ENCODE data around the gene UQCR10. TPM values are rescaled to one million over a fixed set of nuclear protein-coding genes. Genes with fewer than 3 reads are reported as not detected.

UQCR10 gene
- total and polyA plus RNA-seq, 2 of the 4 experiments (the other 2 are of a cell fraction) = 103 to 260 TPM

- H3K4me1 ChIP-seq (ENCODE audit: control insufficient read depth, insufficient read depth, low read length) = no peaks in the 10 kb centered on the region; the same call in 1 of the 2 replicates
- no peak overlapping the region for H3K27ac ChIP-seq (ENCODE audit: insufficient read depth, low read length)
- H3K4me3 ChIP-seq (ENCODE audit: insufficient read depth, low read depth, low read length) = no peak overlapping the region
- H3K56ac ChIP-seq (ENCODE audit: extremely low read depth, insufficient read depth, low read length) = no peak overlapping the region
- no peak overlapping the region for H2BK20ac ChIP-seq (ENCODE audit: low read depth, low read length)
- H3K9me3 ChIP-seq (ENCODE audit: control insufficient read depth, insufficient read depth, low read length) = no peaks in the 10 kb centered on the region
- no peak overlapping the region for H2BK120ac ChIP-seq (ENCODE audit: low read depth, low read length)
- H4K91ac ChIP-seq (ENCODE audit: insufficient read depth, low read depth, low read length) = no peak overlapping the region
- POLR2A ChIA-PET (ENCODE audit: unreplicated experiment) = no interaction called here
- H3K27me3 ChIP-seq (ENCODE audit: control insufficient read depth, insufficient read depth, low read length) = peaks cover 38% of the 10 kb centered on the region
- in situ Hi-C loops (cut with MboI; ENCODE audit: low sequenced_read_pairs) = no loop called here
- H3K79me1 ChIP-seq (ENCODE audit: low read depth in 1 of 2, low read length in 2 of 2) = no peaks in the 10 kb centered on the region
- H2BK15ac ChIP-seq (ENCODE audit: low read depth, low read length) = no peak overlapping the region
- WGBS, 2 experiments (ENCODE audit: extremely low coverage in 2 of 2, insufficient read length in 1 of 2) = 20% methylated on average over 1 of the region's 15 CpGs; no CpG with 5 or more reads in 1 of the 2 experiments
- CTCF ChIA-PET = no interaction called here
- intact Hi-C loops (cut with micrococcal nuclease) = no loop called here
- no peak overlapping the region; the same call in 1 of the 2 replicates for H3K4me2 ChIP-seq (ENCODE audit: low read depth, low read length)
- H3K9me1 ChIP-seq (ENCODE audit: insufficient read depth, low read length) = no peaks in the 10 kb centered on the region
- H3K36me3 ChIP-seq (ENCODE audit: control insufficient read depth, insufficient read depth, low read length) = peaks cover 2% of the 10 kb centered on the region; the same call in 1 of the 2 replicates
- H3K4ac ChIP-seq (ENCODE audit: low read depth, low read length) = no peak overlapping the region
- H3K23ac ChIP-seq (ENCODE audit: low read depth, low read length) = no peak overlapping the region
- no peak overlapping the region for H3K14ac ChIP-seq (replicated peaks; ENCODE audit: low read depth, low read length)
- peak overlapping the region; percentile 9 for H2AFZ ChIP-seq (replicated peaks; ENCODE audit: low read length, poor library complexity)
- dilution Hi-C loops (cut with HindIII; ENCODE audit: low sequenced_read_pairs, unreplicated experiment) = no loop called here
- TF ChIP-seq MAZ (IDR thresholded peaks at IDR 0.05; ENCODE audit: borderline replicate concordance, low read depth, low read length) = no peak
- no peak for TF ChIP-seq NFE2L2 (IDR thresholded peaks at IDR 0.05; ENCODE audit: low read depth, low read length)
- no peak for TF ChIP-seq FOS (IDR thresholded peaks at IDR 0.05; ENCODE audit: low read depth, low read length)
- no TSS peak for BruUV-seq (replicated peaks)
- no peak overlapping the region for H4K8ac ChIP-seq (ENCODE audit: low read depth in 2 of 2, low read length in 2 of 2)
- no peak overlapping the region for H4K5ac ChIP-seq (ENCODE audit: low read depth, low read length)
- H3K9ac ChIP-seq (ENCODE audit: low read depth, low read length) = no peak overlapping the region
- ATAC-seq (ENCODE audit: low read depth) (peak; percentile 10; the same call in 1 of the 2 replicates), DNase-seq (no peak)
- no peak overlapping the region for H2BK5ac ChIP-seq (ENCODE audit: low read depth, low read length, poor library complexity, severe bottlenecking)
- H4K20me1 ChIP-seq (ENCODE audit: insufficient read depth, low read length) = peaks cover under 1% of the 10 kb centered on the region; the same call in 1 of the 2 replicates
- H2AK9ac ChIP-seq (replicated peaks; ENCODE audit: low read depth, low read length, poor library complexity) = peak overlapping the region; percentile 82
- no peak overlapping the region for H3K18ac ChIP-seq (ENCODE audit: low read depth, low read length)
- H2AK5ac ChIP-seq (ENCODE audit: low read depth, low read length) = no peak overlapping the region
Observed at GRCh38 chr22:29726512-29727130, 40.5 kb upstream of the UQCR10 start.
